Karpas-422 (cell line): ENCODE measurements around the gene RFT1. TPM values are rescaled to one million over a fixed set of nuclear protein-coding genes. Genes with fewer than 3 reads are reported as not detected.
"Not testable (repeated sequence)": the region's sequence is repeated elsewhere in the genome, so short reads cannot be mapped to it uniquely, and the experiment has no call there.

Source experiments
- DNase-seq: peaks from one replicate; pipeline ENCODE4 v3.0.0-alpha.2; 2015
- H2AFZ ChIP-seq: fragments of 200-600 bp; sonication (generic); 2 replicates; pipeline ENCODE4 v1.6.1; 2014; ENCODE audit warnings: antibody characterized with exemption, low read length, mixed read lengths
- H3K27ac ChIP-seq: fragments of 200-600 bp; sonication (generic); 2 replicates; pipeline ENCODE4 v1.5.1; 2014; ENCODE audit warnings: mild to moderate bottlenecking, low read length, moderate library complexity
- H3K27me3 ChIP-seq: fragments of 200-600 bp; sonication (generic); 2 replicates; pipeline ENCODE4 v1.6.1; 2014; ENCODE audit warnings: low read length, mixed read lengths
- H3K36me3 ChIP-seq: fragments of 200-600 bp; sonication (generic); 2 replicates; pipeline ENCODE4 v1.6.1; 2014; ENCODE audit warnings: low read length, mixed read lengths; ENCODE audit not compliant: insufficient read depth
- H3K4me1 ChIP-seq: fragments of 200-600 bp; sonication (generic); 2 replicates; pipeline ENCODE4 v1.6.1; 2014; ENCODE audit warnings: mild to moderate bottlenecking, low read length, mixed read lengths
- H3K4me2 ChIP-seq: fragments of 200-600 bp; sonication (generic); 2 replicates; pipeline ENCODE4 v1.6.1; 2014; ENCODE audit warnings: low read length, low read depth, mild to moderate bottlenecking; ENCODE audit not compliant: poor library complexity, severe bottlenecking
- H3K4me3 ChIP-seq: fragments of 200-600 bp; sonication (generic); 2 replicates; pipeline ENCODE4 v1.5.1; 2014; ENCODE audit warnings: mild to moderate bottlenecking, antibody characterized with exemption, low read length, mixed read lengths
- H3K79me2 ChIP-seq: fragments of 200-600 bp; sonication (generic); 2 replicates; pipeline ENCODE4 v1.6.1; 2014; ENCODE audit warnings: mild to moderate bottlenecking, low read length, mixed read lengths
- H3K9ac ChIP-seq: fragments of 200-600 bp; sonication (generic); 2 replicates; pipeline ENCODE4 v1.6.0; 2014; ENCODE audit warnings: low read length
- H3K9me2 ChIP-seq: fragments of 200-600 bp; sonication (generic), shearing (Covaris generic); replicated peaks from 2 replicates; pipeline ENCODE4 v1.6.0; 2014; ENCODE audit warnings: mild to moderate bottlenecking, low read length, moderate library complexity; ENCODE audit not compliant: insufficient read depth
- H3K9me3 ChIP-seq: fragments of 300-700, 200-600 bp; sonication (generic); 2 replicates; pipeline ENCODE4 v1.6.1; 2014; ENCODE audit warnings: low read length, mixed read lengths
- H4K20me1 ChIP-seq: fragments of 200-600 bp; sonication (generic); 2 replicates; pipeline ENCODE4 v1.6.1; 2014; ENCODE audit warnings: mild to moderate bottlenecking, antibody characterized with exemption, low read length, low read depth; ENCODE audit not compliant: insufficient read depth
- total RNA-seq: library from RNA; depleted of rRNA; stranded (reverse); fragments of >200 nt; shearing (Covaris generic); gene quantifications from 2 replicates; pipeline ENCODE4 v1.2.3, GENCODE V29; 2014; ENCODE audit warnings: low replicate concordance

Gene RFT1
- total RNA-seq, 1 experiment from 2014 or later: 29.9 TPM

- no peaks in the 10 kb centered on the region for H3K36me3 ChIP-seq
- no peak for DNase-seq
- no peaks in the 10 kb centered on the region for H3K9me3 ChIP-seq
- H3K27ac ChIP-seq: no peak overlapping the region
- no peak overlapping the region for H3K4me3 ChIP-seq
- H2AFZ ChIP-seq: no peak overlapping the region
- no peak overlapping the region for H3K9ac ChIP-seq
- no peaks in the 10 kb centered on the region for H3K79me2 ChIP-seq
- H3K9me2 ChIP-seq: no peaks in the 10 kb centered on the region
- no peak overlapping the region for H3K4me2 ChIP-seq
- H3K4me1 ChIP-seq: peaks cover 20% of the 10 kb centered on the region
- H3K27me3 ChIP-seq: no peaks in the 10 kb centered on the region
- no peaks in the 10 kb centered on the region for H4K20me1 ChIP-seq
Measured at GRCh38 chr3:53062905-53063304, 67.3 kb downstream of the RFT1 start.

DNA sequence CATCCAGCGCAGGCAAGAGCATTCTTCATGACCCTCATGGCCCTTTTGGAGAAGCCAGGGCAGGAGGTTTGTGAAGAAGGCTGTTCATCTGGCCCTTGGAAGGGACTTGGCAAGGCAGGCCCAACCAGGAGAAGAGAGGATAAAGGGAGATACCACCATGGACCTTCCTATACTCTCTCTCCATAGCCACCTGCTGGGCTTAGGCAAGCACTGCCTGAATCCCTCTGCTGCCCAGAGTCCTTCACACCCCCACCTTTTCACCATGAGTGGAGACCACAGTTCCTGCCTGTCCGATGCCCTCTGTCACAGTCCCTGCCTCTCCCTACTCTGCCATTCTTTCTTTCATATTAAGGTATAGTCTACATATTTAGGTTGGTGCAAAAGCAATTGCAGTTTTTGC, 73.8 kb downstream of the RFT1 start:
- no peaks in the 10 kb centered on the region for H3K4me1 ChIP-seq
- no peak overlapping the region for H3K4me2 ChIP-seq
- no peaks in the 10 kb centered on the region for H3K79me2 ChIP-seq
- no peaks in the 10 kb centered on the region for H3K36me3 ChIP-seq
- no peak overlapping the region for H3K4me3 ChIP-seq
- no peaks in the 10 kb centered on the region for H3K9me3 ChIP-seq
- H3K9ac ChIP-seq: no peak overlapping the region
- H3K9me2 ChIP-seq: no peaks in the 10 kb centered on the region
- no peak overlapping the region for H3K27ac ChIP-seq
- DNase-seq: peak; percentile 49
- H2AFZ ChIP-seq: no peak overlapping the region
- no peaks in the 10 kb centered on the region for H3K27me3 ChIP-seq
- no peaks in the 10 kb centered on the region for H4K20me1 ChIP-seq

DNA sequence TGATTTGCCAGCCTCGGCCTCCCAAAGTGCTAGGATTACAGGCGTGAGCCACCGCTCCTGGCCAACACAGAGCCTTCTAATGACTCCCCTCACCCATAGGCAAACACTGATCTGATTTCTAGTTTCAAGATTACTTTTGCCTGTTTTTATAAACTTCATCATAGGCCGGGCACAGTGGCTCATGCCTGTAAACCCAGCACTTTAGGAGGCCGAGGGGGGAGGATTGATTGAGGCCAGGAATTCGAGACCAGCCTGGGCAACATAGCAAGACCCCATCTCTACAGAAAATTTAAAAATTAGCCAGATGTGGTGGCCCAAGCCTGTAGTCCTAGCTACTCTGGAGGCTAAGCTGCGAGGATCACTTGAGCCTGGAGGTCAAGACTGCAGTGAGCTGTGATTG, 76.0 kb downstream of the RFT1 start:
- not testable (repeated sequence) for H3K27ac ChIP-seq, H4K20me1 ChIP-seq, H3K9me2 ChIP-seq, H3K4me2 ChIP-seq, H3K27me3 ChIP-seq, DNase-seq, H3K36me3 ChIP-seq, H2AFZ ChIP-seq, H3K9me3 ChIP-seq, H3K4me1 ChIP-seq, H3K9ac ChIP-seq, H3K79me2 ChIP-seq, H3K4me3 ChIP-seq

- H3K4me3 ChIP-seq: no peak overlapping the region
- H3K79me2 ChIP-seq: no peaks in the 10 kb centered on the region
- no peak overlapping the region for H2AFZ ChIP-seq
- no peaks in the 10 kb centered on the region for H3K27me3 ChIP-seq
- H3K9me3 ChIP-seq: no peaks in the 10 kb centered on the region
- no peak overlapping the region for H3K27ac ChIP-seq
- no peaks in the 10 kb centered on the region for H3K9me2 ChIP-seq
- no peak overlapping the region for H3K4me2 ChIP-seq
- DNase-seq: no peak
- H4K20me1 ChIP-seq: no peaks in the 10 kb centered on the region
- no peak overlapping the region for H3K9ac ChIP-seq
- H3K36me3 ChIP-seq: no peaks in the 10 kb centered on the region
- no peaks in the 10 kb centered on the region for H3K4me1 ChIP-seq
Measured at GRCh38 chr3:53051929-53052328, 78.3 kb downstream of the RFT1 start.

DNA sequence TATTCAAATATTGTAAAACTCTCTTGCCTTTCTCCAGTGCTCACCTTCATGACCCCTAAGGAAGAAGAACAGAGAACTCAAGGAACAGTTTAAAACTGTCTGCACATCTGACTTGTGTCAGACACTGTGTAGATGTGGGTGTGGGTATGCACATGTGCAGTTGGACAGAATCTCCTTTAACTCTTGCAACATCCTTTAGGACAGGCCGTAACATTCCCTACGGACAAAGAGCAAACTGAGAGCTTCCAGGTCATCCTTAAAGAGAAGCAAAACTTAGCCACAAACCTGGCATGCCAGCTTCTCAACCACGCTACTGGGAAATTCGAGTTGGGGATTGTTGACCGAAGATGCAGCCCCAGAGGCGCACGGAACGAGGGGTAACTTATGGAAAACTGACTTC, 80.2 kb downstream of the RFT1 start:
- Histone ChIP-seq H3K79me2 (no peaks in the 10 kb centered on the region), H3K4me2 (no peak overlapping the region), H3K27ac (no peak overlapping the region), H3K9me3 (no peaks in the 10 kb centered on the region), H3K27me3 (no peaks in the 10 kb centered on the region), H3K4me1 (peaks cover 7% of the 10 kb centered on the region), H2AFZ (no peak overlapping the region), H4K20me1 (no peaks in the 10 kb centered on the region), H3K4me3 (no peak overlapping the region), H3K36me3 (no peaks in the 10 kb centered on the region), H3K9me2 (no peaks in the 10 kb centered on the region), H3K9ac (no peak overlapping the region)
- no peak for DNase-seq

DNA sequence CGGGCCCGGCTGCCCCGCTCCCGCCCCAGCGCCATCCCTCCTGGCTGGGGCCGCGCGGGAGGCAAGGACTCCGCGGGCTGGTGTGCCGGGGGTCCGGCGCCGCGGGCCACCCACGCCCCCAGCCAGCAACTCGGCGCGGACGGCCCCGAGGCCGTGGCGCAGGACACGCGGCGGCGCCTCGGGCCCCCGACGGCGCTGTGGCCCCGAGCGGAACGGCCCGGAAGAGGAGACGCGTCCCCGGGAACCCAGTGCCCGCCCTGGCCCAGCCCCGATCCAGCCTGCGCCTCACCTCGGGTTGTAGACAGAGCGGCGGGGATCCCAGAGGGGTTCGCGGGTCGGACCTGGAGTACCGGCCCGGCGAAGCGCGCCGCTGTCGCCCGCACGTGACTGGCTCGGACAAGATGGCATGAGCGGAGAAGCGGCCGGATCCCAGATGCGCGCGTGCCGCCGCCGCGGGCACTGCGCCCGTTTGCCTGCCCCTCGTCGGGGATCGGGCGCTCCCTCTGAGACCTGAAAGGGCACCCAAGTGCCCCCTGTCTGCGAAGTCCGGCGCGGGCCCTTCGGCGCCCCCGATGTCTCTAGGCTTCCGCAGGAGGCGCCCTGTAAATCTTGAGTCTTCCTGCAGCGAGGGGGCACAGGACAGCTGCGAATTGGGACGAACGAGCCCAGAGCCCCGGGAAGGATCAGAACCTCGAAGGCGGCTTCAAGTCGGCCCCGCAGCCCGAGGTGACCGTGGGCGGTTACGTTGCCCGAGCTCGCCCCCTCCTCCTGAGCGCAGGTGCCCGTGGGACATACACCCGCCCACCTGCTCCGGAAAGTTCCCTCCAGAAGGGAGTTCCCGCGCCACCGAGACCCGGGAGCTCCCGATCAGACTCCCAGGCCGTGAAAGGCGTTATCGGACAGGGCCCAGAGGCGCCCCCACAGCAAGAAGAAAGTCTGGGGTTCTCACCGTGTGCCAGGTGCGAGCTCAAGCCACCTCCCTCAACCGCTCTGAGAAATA, 83.8 kb downstream of the RFT1 start:
- peaks cover 7% of the 10 kb centered on the region; the same call in 1 of the 2 replicates for H4K20me1 ChIP-seq
- no peak overlapping the region for H3K27ac ChIP-seq
- DNase-seq: peak; percentile 74
- H3K27me3 ChIP-seq: peaks cover 3% of the 10 kb centered on the region; the same call in 1 of the 2 replicates
- no peaks in the 10 kb centered on the region for H3K36me3 ChIP-seq
- peak overlapping the region; percentile 85 for H3K4me2 ChIP-seq
- peak overlapping the region; percentile 75 for H3K9ac ChIP-seq
- no peaks in the 10 kb centered on the region for H3K9me2 ChIP-seq
- peak overlapping the region; percentile 97; the same call in 1 of the 2 replicates for H2AFZ ChIP-seq
- H3K4me3 ChIP-seq: peak overlapping the region; percentile 75; the same call in 1 of the 2 replicates
- H3K4me1 ChIP-seq: peaks cover 19% of the 10 kb centered on the region
- no peaks in the 10 kb centered on the region for H3K9me3 ChIP-seq
- no peaks in the 10 kb centered on the region for H3K79me2 ChIP-seq

GRCh38 chr3:53045518-53046170, 84.6 kb downstream of the RFT1 start, which contains the start of gene SFMBT1:
Gene SFMBT1 (minus strand): TSS chr3:53046073. CDS start chr3:52969128, 76,945 bp downstream.
- H3K9me3 ChIP-seq: no peaks in the 10 kb centered on the region
- no peak within 1 kb of the TSS for H3K27ac ChIP-seq
- H4K20me1 ChIP-seq: peaks cover 7% of the 10 kb centered on the region; the same call in 1 of the 2 replicates
- peaks cover 3% of the 10 kb centered on the region; the same call in 1 of the 2 replicates for H3K27me3 ChIP-seq
- no peaks in the 10 kb centered on the region for H3K36me3 ChIP-seq
- peak within 1 kb of the TSS; percentile 85 for H3K4me2 ChIP-seq
- peak within 1 kb of the TSS; percentile 75 for H3K9ac ChIP-seq
- H3K79me2 ChIP-seq: no peaks in the 10 kb centered on the region
- H3K9me2 ChIP-seq: no peaks in the 10 kb centered on the region
- DNase-seq: peak; percentile 71
- peak within 1 kb of the TSS; percentile 97 for H2AFZ ChIP-seq
- peaks cover 19% of the 10 kb centered on the region for H3K4me1 ChIP-seq
- H3K4me3 ChIP-seq: peak within 1 kb of the TSS; percentile 75
